ENCODE measurements around the gene DYSF.

DYSF gene

GRCh38 chr2:71664161-71664560, 210.8 kb downstream of the DYSF start:
- TF ChIP-seq CTCF (conservative IDR thresholded peaks at IDR 0.05; ENCODE audit: low read depth, low read length) = no peak
- no peak for DNase-seq (ENCODE audit: low read depth)

GRCh38 chr2:71665168-71666093, 212.1 kb downstream of the DYSF start:
- no peak for DNase-seq (ENCODE audit: low read depth)
- H3K4me3 ChIP-seq (ENCODE audit: low read length) = no peak overlapping the region
- TF ChIP-seq CTCF (conservative IDR thresholded peaks at IDR 0.05; ENCODE audit: low read depth, low read length) = no peak

More at GRCh38 chr2:71664161-71664560, 210.8 kb downstream of the DYSF start:
- no peak overlapping the region for H3K4me3 ChIP-seq (ENCODE audit: low read length)

- DNase-seq (ENCODE audit: low read depth) = no peak
- no peak for TF ChIP-seq CTCF (conservative IDR thresholded peaks at IDR 0.05; ENCODE audit: low read depth, low read length)
- no peak overlapping the region for H3K4me3 ChIP-seq (ENCODE audit: low read length)
These were observed 212.7 kb downstream of the DYSF start for GRCh38 chr2:71666094-71666474.

- DNase-seq (ENCODE audit: low read depth) = no peak
- no peak for TF ChIP-seq CTCF (conservative IDR thresholded peaks at IDR 0.05; ENCODE audit: low read depth, low read length)
- no peak overlapping the region for H3K4me3 ChIP-seq (ENCODE audit: low read length)
These were observed 214.2 kb downstream of the DYSF start for GRCh38 chr2:71667256-71668182.

GRCh38 chr2:71668326-71669057, 215.1 kb downstream of the DYSF start:
- H3K4me3 ChIP-seq (ENCODE audit: low read length) = no peak overlapping the region
- TF ChIP-seq CTCF (conservative IDR thresholded peaks at IDR 0.05; ENCODE audit: low read depth, low read length) = no peak
- DNase-seq (ENCODE audit: low read depth) = no peak

GRCh38 chr2:71669058-71669456, 215.7 kb downstream of the DYSF start:
- no peak for TF ChIP-seq CTCF (conservative IDR thresholded peaks at IDR 0.05; ENCODE audit: low read depth, low read length)
- DNase-seq (ENCODE audit: low read depth) = no peak
- H3K4me3 ChIP-seq (ENCODE audit: low read length) = no peak overlapping the region
